Breast epithelium (tissue), 3 donors: ENCODE measurements around the gene NCAPD3.

Experiments used
- CTCF ChIP-seq, 3 donors: fragments of 450-650 bp; IDR thresholded peaks; one replicate each; pipeline ENCODE4 v1.5.1; 2016 to 2017; ENCODE audit warnings: antibody characterized with exemption in 3 of 3, mild to moderate bottlenecking in 3 of 3, moderate library complexity in 3 of 3
- POLR2A ChIP-seq: fragments of 450-650 bp; IDR thresholded peaks from one replicate; pipeline ENCODE4 v1.6.1; 2016; ENCODE audit warnings: antibody characterized with exemption, mild to moderate bottlenecking, moderate library complexity

GRCh38 chr11:134125507-134125906 is 98.3 kb downstream of the NCAPD3 start:
- TF ChIP-seq CTCF (IDR thresholded peaks at IDR 0.05) (no peak), POLR2A (no peak)
